Nephron (organoid): ENCODE data around the gene ORM1.

Experiments used
- H3K27ac Mint-ChIP-seq, 3 experiments: 2 replicates each; pipeline ENCODE4 v1.8.0; 2020; ENCODE audit warnings: mixed read lengths in 3 of 3, mild to moderate bottlenecking in 2 of 3, moderate library complexity in 1 of 3
- H3K27me3 Mint-ChIP-seq: 2 replicates; pipeline ENCODE4 v1.8.0; 2021; ENCODE audit warnings: low read depth, mild to moderate bottlenecking, moderate library complexity, mixed read lengths
- H3K36me3 Mint-ChIP-seq: 2 replicates; pipeline ENCODE4 v1.8.0; 2020; ENCODE audit warnings: low read depth, mixed read lengths
- H3K4me1 Mint-ChIP-seq: 2 replicates; pipeline ENCODE4 v1.8.0; 2020; ENCODE audit warnings: mixed read lengths
- H3K4me3 Mint-ChIP-seq, 3 experiments: 2 replicates each; pipeline ENCODE4 v1.8.0; 2020; ENCODE audit warnings: mild to moderate bottlenecking in 3 of 3, mixed read lengths in 3 of 3, moderate library complexity in 2 of 3
- H3K9me3 Mint-ChIP-seq: 2 replicates; pipeline ENCODE4 v1.8.0; 2020; ENCODE audit warnings: mixed read lengths
- CTCF ChIP-seq, 3 experiments: fragments of 200-600 bp; sonication (generic); IDR thresholded peaks; one replicate each; pipeline ENCODE4 v1.5.0; 2021; ENCODE audit warnings: antibody characterized with exemption in 3 of 3; ENCODE audit not compliant: unreplicated experiment in 3 of 3

The ORM1 gene

GRCh38 chr9:114339130-114339908 lies 16.4 kb downstream of the ORM1 start:
- H3K9me3 Mint-ChIP-seq, result no peaks in the 10 kb centered on the region
- peak; percentile 50 to 63 (median 51) for TF ChIP-seq CTCF (IDR thresholded peaks at IDR 0.05; ENCODE audit: unreplicated experiment in 3 of 3)
- H3K4me3 Mint-ChIP-seq, result no peak overlapping the region
- H3K27me3 Mint-ChIP-seq, result no peaks in the 10 kb centered on the region
- H3K27ac Mint-ChIP-seq, result no peak overlapping the region
- peaks cover 50% of the 10 kb centered on the region for H3K36me3 Mint-ChIP-seq
- H3K4me1 Mint-ChIP-seq, result no peaks in the 10 kb centered on the region

- TF ChIP-seq CTCF (IDR thresholded peaks at IDR 0.05; ENCODE audit: unreplicated experiment in 3 of 3), result no peak
- Mint-ChIP-seq H3K36me3 (peaks cover 58% of the 10 kb centered on the region), H3K9me3 (no peaks in the 10 kb centered on the region), H3K27ac (no peak overlapping the region), H3K4me3 (no peak overlapping the region), H3K27me3 (no peaks in the 10 kb centered on the region), H3K4me1 (no peaks in the 10 kb centered on the region)
Measured at GRCh38 chr9:114341152-114341830, 18.4 kb downstream of the ORM1 start.

- Mint-ChIP-seq H3K27ac (no peak overlapping the region), H3K9me3 (no peaks in the 10 kb centered on the region), H3K27me3 (no peaks in the 10 kb centered on the region), H3K36me3 (peaks cover 64% of the 10 kb centered on the region), H3K4me3 (no peak overlapping the region), H3K4me1 (no peaks in the 10 kb centered on the region)
- no peak for TF ChIP-seq CTCF (IDR thresholded peaks at IDR 0.05; ENCODE audit: unreplicated experiment in 3 of 3)
Measured at GRCh38 chr9:114341991-114342390, 19.1 kb downstream of the ORM1 start.

GRCh38 chr9:114342755-114343440 lies 20.0 kb downstream of the ORM1 start:
- Mint-ChIP-seq H3K4me3 (no peak overlapping the region), H3K36me3 (peaks cover 63% of the 10 kb centered on the region), H3K27me3 (no peaks in the 10 kb centered on the region), H3K27ac (no peak overlapping the region), H3K9me3 (no peaks in the 10 kb centered on the region), H3K4me1 (no peaks in the 10 kb centered on the region)
- no peak for TF ChIP-seq CTCF (IDR thresholded peaks at IDR 0.05; ENCODE audit: unreplicated experiment in 3 of 3)

GRCh38 chr9:114343471-114344187 lies 20.7 kb downstream of the ORM1 start:
- Mint-ChIP-seq H3K4me1 (no peaks in the 10 kb centered on the region), H3K36me3 (peaks cover 65% of the 10 kb centered on the region), H3K27ac (no peak overlapping the region), H3K27me3 (no peaks in the 10 kb centered on the region), H3K4me3 (no peak overlapping the region), H3K9me3 (no peaks in the 10 kb centered on the region)
- TF ChIP-seq CTCF (IDR thresholded peaks at IDR 0.05; ENCODE audit: unreplicated experiment in 3 of 3), result no peak
